ENCODE results near the gene UNC13C.

GRCh38 chr15:54559405-54560069, 581.3 kb downstream of the UNC13C start:
- TF ChIP-seq CTCF (IDR thresholded peaks at IDR 0.05): no peak
- no peak for TF ChIP-seq POLR2A (IDR thresholded peaks at IDR 0.05)
